GM19395 (cell line): ENCODE data around the gene WAC.
A peak's percentile ranks its signal among the peaks of the same experiment; 100 is the strongest.
"Not testable (repeated sequence)": the region's sequence is repeated elsewhere in the genome, so short reads cannot be mapped to it uniquely, and the experiment has no call there.

Source experiments
- ATAC-seq: cut with Tn5 transposase; IDR thresholded peaks from one replicate; pipeline ENCODE4 v1.9.1; 2021; ENCODE audit warnings: mild to moderate bottlenecking, moderate library complexity; ENCODE audit not compliant: unreplicated experiment

Gene WAC

GRCh38 chr10:28604567-28605536 lies 71.9 kb downstream of the WAC start:
- no peak for ATAC-seq

GRCh38 chr10:28606568-28606967 lies 73.7 kb downstream of the WAC start:
- ATAC-seq = no peak

DNA sequence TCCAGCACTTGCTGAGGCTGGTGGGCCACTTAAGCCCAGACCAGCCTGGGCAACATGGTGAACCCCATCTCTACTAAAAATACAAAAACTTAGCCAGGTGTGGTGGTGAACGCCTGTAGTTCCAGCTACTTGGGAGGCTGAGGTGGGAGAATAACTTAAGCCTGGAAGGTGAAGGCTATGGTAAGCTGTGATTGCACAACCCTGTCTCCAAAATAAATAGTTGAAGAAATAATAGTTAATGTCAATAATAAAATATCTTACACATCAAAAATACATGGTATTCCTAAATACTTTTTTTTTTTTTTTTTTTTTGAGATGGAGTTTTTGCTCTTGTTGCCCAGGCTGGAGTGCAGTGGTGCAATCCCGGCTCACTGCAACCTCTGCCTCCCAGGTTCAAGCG lies 76.7 kb downstream of the WAC start:
- ATAC-seq = not testable (repeated sequence)

GRCh38 chr10:28612877-28613276 lies 80.0 kb downstream of the WAC start:
- no peak for ATAC-seq

GRCh38 chr10:28616514-28616913 lies 83.6 kb downstream of the WAC start:
- ATAC-seq = no peak

- ATAC-seq = no peak
Measured at GRCh38 chr10:28619455-28619854, 86.5 kb downstream of the WAC start.

DNA sequence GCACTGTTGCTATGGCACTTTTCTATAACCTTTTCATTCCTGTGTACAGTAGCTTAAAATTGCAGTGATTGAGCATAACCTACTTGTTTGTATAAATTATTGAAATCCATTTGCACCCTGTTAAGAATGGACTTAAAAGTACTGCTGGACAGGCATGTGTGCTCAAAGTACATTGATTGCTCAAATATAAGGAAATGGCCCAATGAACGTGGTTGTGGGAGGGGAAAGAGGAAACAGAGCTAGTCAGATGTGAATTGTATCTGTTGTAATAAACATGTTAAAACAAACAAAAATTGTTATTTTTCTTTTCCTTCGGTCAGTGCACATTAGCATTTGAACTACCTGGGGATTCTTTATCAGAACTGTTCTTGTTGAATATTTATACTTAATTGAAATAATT lies 87.3 kb downstream of the WAC start:
- ATAC-seq = no peak

GRCh38 chr10:28623483-28623882 lies 90.6 kb downstream of the WAC start:
- no peak for ATAC-seq

DNA sequence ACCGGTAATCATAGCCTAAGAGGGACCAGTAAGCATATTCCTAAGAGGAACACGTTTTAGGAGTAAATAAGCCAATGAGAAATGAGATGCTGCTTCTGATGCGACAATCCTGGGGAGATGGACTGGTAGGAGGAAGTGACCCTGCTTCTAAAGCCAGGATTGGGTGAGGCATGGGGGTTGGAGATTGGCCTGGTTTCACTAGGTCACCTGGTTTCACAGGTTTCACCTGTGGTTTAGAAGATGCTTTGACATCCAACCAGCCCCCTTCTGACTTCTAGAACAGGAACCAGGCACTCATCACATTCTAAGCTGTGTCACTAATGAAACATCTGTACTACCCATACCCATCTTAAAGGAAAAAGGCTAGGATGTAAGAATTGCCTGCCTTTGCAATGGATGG lies 91.4 kb downstream of the WAC start:
- ATAC-seq = peak; percentile 55

DNA sequence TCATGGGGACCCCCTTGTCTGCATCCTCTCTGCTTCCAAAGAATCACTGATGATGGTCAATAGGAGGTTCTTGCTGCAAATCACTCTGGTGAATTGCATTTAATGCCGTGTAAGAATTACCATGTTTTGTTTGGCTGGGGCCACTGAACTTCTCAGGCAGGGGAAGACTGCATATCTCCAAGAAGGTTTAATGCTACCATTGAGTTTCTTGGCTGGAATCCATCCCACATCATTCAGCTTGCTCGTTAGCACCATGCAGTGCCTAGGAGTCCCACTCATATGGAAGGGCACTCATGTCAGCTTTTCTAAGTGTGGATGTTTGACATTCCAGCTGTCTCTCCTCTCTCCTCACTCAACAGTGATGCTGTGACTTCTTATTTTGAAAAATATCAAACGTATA lies 94.2 kb downstream of the WAC start:
- ATAC-seq = no peak

DNA sequence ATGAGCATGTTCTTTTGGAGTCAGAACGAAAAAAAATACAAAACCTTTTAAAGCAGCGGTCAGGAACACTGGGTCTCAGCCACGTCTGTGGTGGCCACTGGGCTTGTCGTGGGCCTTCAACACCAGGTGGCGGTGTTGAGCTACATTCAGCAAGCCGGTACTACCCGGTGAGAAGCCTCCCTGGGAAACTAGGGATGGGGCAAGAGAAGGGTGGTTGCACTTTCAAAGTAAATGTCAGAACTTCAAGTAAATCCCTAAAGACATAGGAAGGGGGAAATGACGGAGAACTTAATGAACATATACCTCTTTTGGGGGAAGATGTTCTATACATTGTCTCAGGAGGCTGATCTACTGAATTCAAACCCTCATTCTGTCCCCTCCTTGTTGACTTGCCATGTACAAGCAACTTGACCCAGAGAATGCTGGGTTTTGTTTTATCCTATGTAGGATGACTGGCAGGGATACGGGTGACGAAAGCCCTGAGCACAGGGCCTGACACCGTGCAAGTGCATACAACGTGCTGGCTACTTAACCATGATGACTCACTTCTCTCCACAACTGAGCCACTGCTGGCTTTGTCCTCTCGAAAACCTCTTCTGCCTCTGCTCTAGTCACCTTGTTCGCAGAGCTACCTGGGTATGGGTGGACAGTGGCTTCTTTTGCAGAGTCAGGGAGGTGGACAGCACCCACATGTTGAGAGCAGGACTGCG lies 95.4 kb downstream of the WAC start:
- ATAC-seq = peak; percentile 72

DNA sequence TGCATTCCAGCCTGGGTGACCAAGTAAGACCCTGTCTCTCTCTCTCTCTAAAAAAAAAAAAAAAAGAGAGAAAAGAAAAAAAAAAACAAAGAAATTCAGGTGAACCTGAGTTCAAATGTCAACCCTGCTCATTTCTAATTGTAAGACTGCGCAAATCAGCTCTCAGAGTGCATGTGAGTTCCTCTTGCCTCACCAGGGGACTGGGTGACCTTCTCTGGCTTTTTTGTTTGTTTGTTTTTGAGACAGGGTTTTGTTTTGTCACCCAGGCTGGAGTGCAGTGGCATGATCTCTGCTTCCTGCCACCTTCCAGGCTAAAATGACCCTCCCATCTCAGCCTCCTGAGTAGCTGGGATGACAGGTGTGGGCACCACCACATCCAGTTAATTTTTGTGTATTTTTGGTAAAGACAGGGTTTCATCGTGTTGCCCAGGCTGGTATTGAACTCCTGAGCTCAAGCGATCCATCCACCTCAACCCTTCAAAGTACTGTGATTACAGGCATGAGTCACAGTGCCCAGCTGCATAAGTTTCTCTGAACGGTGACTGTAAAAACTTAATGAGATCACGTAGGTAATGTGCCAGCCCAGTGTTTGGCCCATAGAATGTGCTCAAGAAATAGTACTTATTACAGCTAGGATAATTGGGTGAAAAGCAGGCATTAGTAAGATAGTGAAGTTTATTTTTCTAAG lies 99.1 kb downstream of the WAC start:
- ATAC-seq = no peak

DNA sequence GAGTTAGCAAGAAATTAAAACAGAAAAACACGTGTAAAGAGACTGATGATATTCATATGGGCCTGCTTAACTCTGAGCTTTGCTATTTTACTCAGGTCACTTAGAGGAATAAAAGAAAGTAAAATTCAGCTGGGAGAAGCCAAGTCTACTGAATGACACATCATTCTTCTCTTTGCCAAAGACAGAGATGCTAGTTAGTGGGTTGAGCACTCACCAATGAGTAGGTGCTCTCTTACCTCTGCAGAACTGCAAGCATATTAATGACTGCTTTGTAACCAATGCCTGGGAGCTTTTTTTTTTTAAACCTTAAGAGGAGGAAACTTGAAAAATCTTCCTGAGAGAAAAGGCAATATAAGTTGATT lies 99.6 kb downstream of the WAC start:
- ATAC-seq = no peak

- no peak for ATAC-seq
Measured at GRCh38 chr10:28633750-28634149, 100.8 kb downstream of the WAC start.

DNA sequence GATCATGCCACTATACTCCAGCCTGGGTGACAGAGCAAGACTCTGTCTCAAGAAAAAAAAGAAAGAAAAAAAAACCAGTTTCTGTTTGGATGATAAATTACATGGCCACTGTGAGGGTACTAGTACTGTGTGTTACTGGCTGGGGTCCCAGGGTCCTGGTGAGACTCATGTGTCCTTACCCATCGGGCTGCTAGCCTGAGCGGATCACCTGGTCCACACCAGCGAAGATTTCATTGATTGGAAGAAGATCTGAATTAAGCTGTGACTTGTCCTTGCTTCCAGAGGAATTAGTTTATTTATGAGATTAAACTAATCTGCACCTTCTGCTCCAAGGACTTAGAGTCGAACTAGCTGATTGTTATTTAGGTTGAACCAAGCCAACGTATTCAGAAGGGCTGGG lies 104.4 kb downstream of the WAC start:
- no peak for ATAC-seq

GRCh38 chr10:28638392-28638791 lies 105.5 kb downstream of the WAC start:
- no peak for ATAC-seq

GRCh38 chr10:28640551-28640950 lies 107.6 kb downstream of the WAC start:
- ATAC-seq = no peak

DNA sequence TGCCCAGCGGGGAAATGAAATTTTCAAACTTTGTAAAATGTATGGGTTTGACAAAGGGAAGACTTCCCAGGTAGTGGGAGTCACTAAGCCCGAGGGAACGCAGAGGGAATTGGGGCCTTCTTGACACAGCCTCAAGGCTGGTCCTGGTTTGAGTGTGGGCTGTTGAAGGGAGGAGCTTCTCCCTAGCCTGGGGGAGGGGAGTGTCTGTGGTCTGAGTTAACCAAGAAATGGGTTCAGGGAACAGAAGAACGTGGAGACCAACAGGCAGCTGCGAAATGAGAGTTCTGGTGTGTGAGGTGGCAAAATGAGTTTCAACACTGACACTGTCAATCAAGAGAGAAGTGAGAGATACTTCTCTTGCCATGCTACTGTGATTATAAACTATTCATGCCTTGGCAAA lies 111.7 kb downstream of the WAC start:
- ATAC-seq = no peak

DNA sequence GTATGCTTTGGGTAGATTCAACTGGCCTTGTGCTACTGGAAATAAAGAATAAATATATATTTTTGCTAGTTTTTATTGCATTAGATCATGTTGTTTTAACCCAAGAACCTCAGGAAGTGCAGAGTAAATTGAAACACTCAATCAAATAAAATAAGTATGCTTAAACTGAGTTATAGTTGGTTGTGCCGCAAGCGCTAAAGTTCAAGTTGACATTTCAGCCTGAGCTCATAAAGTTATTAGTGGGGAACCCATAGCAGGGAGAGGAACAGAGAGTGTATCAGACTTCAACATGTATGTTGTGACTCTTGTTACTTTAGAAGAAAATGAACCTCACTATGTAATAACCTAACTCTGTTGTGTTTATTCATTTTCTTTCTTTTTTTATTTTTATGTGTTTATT lies 119.2 kb downstream of the WAC start:
- no peak for ATAC-seq

GRCh38 chr10:28652703-28653102 lies 119.8 kb downstream of the WAC start:
- no peak for ATAC-seq

- not testable (repeated sequence) for ATAC-seq
Measured at GRCh38 chr10:28658824-28659223, 125.9 kb downstream of the WAC start.

DNA sequence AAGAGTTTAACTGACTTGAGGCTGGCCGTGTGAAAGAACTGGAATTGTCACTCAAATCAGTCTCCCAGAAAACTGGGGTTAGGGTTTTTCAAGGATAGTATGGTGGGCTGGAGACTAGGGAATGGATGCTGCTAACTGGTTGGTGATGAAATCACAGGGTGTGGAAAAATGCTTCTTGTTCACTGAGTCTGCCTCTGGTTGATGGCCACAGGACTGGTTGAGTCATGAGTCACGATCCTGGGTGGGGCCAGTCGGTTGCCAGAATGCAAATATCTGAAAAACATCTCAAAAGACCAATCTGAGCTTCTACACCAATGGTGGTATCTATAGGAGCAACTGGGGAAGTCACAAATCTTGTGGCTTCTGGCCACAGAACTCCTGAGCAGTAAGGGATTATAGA lies 128.1 kb downstream of the WAC start:
- ATAC-seq = no peak
